ENCODE data around the gene TET3. TPM values are rescaled to one million over a fixed set of nuclear protein-coding genes. Genes with fewer than 3 reads are reported as not detected.

Gene TET3
- total and polyA plus RNA-seq, 3 donors from 2014 or later, result 4.3 to 12.2 (median 9.7) TPM

- intact Hi-C loops (cut with DNase I; ENCODE audit: low total_unique reads), result no loop called here
- WGBS, 2 donors, result 73 to 85% methylated on average over 16 to 21 of the region's 21 CpGs
- no peak for DNase-seq
- H3K9me3 ChIP-seq, result no peaks in the 10 kb centered on the region
- H3K36me3 ChIP-seq (ENCODE audit: low read depth, missing control alignments), result no peaks in the 10 kb centered on the region
- H3K4me1 ChIP-seq, result peaks cover 12% of the 10 kb centered on the region
- H3K27me3 ChIP-seq, result no peaks in the 10 kb centered on the region
- no peak for TF ChIP-seq POLR2A (IDR thresholded peaks at IDR 0.05)
- TF ChIP-seq CTCF (IDR thresholded peaks at IDR 0.05), result no peak
- H3K27ac ChIP-seq, result peak overlapping the region in 1 of 2 donors; percentile 57
- H3K4me3 ChIP-seq, result no peak overlapping the region
Observed at GRCh38 chr2:73986085-73986681, 1.5 kb downstream of the TET3 start.

- no peak overlapping the region for H3K27ac ChIP-seq
- H3K27me3 ChIP-seq, result no peaks in the 10 kb centered on the region
- intact Hi-C loops (cut with DNase I; ENCODE audit: low total_unique reads), result no loop called here
- H3K4me3 ChIP-seq, result no peak overlapping the region
- no peaks in the 10 kb centered on the region for H3K9me3 ChIP-seq
- no peaks in the 10 kb centered on the region for H3K36me3 ChIP-seq (ENCODE audit: low read depth, missing control alignments)
- no peak for DNase-seq
- peaks cover 7% of the 10 kb centered on the region for H3K4me1 ChIP-seq
- WGBS, 2 donors, result 64 to 73% methylated on average over 24 of the region's 24 CpGs
- no peak for TF ChIP-seq CTCF (IDR thresholded peaks at IDR 0.05)
- TF ChIP-seq POLR2A (IDR thresholded peaks at IDR 0.05), result no peak
Observed at GRCh38 chr2:73987109-73987947, 2.6 kb downstream of the TET3 start.

GRCh38 chr2:73987948-73988700, 3.4 kb downstream of the TET3 start:
- TF ChIP-seq POLR2A (IDR thresholded peaks at IDR 0.05), result no peak
- Histone ChIP-seq H3K27me3 (no peaks in the 10 kb centered on the region), H3K27ac (no peak overlapping the region), H3K4me1 (peaks cover 7% of the 10 kb centered on the region), H3K36me3 (ENCODE audit: low read depth, missing control alignments) (no peaks in the 10 kb centered on the region), H3K9me3 (no peaks in the 10 kb centered on the region), H3K4me3 (no peak overlapping the region)
- no peak for DNase-seq
- intact Hi-C loops (cut with DNase I; ENCODE audit: low total_unique reads), result no loop called here
- WGBS, 2 donors, result 60 to 70% methylated on average over 8 to 10 of the region's 10 CpGs

- DNase-seq, result no peak
- Histone ChIP-seq H3K4me3 (no peak overlapping the region), H3K4me1 (no peaks in the 10 kb centered on the region), H3K27ac (no peak overlapping the region), H3K36me3 (ENCODE audit: low read depth, missing control alignments) (no peaks in the 10 kb centered on the region), H3K9me3 (no peaks in the 10 kb centered on the region), H3K27me3 (no peaks in the 10 kb centered on the region)
- TF ChIP-seq POLR2A (IDR thresholded peaks at IDR 0.05), result no peak
- no peak for TF ChIP-seq CTCF (IDR thresholded peaks at IDR 0.05)
- WGBS, 2 donors, result 87 to 100% methylated on average over 2 of the region's 2 CpGs
- intact Hi-C loops (cut with DNase I; ENCODE audit: low total_unique reads), result no loop called here
Observed at GRCh38 chr2:73989972-73990371, 5.3 kb downstream of the TET3 start.

- H3K36me3 ChIP-seq (ENCODE audit: low read depth, missing control alignments), result no peaks in the 10 kb centered on the region
- intact Hi-C loops (cut with DNase I; ENCODE audit: low total_unique reads), result no loop called here
- no peak overlapping the region for H3K27ac ChIP-seq
- DNase-seq, result no peak
- H3K4me1 ChIP-seq, result no peaks in the 10 kb centered on the region
- H3K9me3 ChIP-seq, result no peaks in the 10 kb centered on the region
- TF ChIP-seq CTCF (IDR thresholded peaks at IDR 0.05) (no peak), POLR2A (IDR thresholded peaks at IDR 0.05) (no peak)
- WGBS, 2 donors, result 100% methylated on average over 1 of the region's 1 CpG
- H3K4me3 ChIP-seq, result no peak overlapping the region
- H3K27me3 ChIP-seq, result no peaks in the 10 kb centered on the region
Observed at GRCh38 chr2:73990531-73990930, 5.8 kb downstream of the TET3 start.

All from testis (tissue), 3 donors.